COR-L47 (cell line): Measurements from ENCODE around the gene CEP131.
"Not testable (repeated sequence)": the region's sequence is repeated elsewhere in the genome, so short reads cannot be mapped to it uniquely, and the experiment has no call there.

Source experiments
- DNase-seq: peaks from one replicate; lab custom pipeline; 2025; lab: John Stamatoyannopoulos, UW

CEP131 gene

DNA sequence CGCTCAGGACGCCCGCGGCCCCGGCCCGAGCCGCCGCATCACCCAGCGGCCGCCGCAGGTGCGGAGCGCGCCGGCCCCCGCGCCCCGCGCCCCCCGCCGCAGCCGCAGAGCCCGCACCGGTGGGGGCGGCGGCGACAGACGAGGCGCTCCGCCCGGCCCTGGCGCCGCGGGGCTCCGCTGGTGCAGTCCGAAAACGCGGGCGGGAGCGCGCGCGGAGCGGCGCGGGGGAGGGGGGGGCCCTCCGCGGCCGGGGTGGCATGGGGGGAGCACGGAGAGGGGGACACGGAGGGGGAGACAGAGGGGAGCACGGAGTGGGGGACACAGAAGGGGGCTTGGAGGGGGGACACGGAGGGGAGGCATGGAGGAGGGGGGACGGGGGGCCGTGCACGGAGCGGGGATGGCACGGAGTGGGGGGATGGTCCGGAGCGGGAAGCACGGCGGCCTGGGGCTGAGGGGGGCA is 56.7 kb downstream of the CEP131 start, which contains the start of gene AATK:
Gene AATK (minus strand): TSS at position 189 of the 460 bp plus-strand sequence. CDS start 229 bp downstream, outside the sequence.
- DNase-seq: no peak

DNA sequence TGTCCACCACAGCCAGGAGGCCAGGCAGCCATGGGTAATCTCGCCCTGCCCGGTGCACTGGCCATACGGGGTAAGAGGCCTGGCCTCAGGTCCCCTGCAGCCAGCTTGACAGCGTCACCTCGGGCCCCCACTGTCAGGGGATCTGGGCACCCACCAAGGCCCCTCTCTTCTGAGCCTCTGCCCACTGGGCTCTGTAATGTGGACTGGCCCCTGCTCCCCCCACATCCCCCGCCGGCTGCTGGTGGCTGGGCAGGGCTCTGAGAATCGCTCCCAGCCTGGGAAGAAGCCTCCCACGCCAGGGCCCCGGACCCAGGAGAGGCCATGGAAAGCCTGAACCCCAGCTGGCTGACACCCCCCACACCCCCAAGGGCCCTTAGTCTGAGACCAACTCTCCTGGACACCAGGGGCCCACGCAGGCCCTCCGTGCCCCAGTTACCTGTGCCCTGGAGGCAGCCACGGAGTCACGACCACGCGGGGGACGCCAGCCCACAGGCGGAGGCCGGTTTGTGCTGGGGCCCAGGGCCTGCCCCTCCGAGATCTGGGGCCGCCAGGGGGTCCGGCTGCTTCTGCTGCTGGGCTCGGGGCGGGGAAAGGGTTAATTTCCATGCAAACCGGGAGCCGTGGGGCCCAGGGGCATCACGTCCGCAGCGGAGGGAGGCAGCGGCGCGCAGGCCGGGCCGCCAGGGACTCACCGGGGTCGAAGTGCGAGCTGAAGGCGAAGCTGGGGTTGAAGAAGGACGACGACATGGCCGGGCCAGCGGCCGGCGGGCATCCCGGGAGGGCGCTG is 57.3 kb downstream of the CEP131 start, which contains the start of gene PVALEF:
Gene PVALEF (plus strand): TSS at position 262 of the 787 bp plus-strand sequence. CDS start 15,720 bp downstream, outside the sequence.
- no peak for DNase-seq

DNA sequence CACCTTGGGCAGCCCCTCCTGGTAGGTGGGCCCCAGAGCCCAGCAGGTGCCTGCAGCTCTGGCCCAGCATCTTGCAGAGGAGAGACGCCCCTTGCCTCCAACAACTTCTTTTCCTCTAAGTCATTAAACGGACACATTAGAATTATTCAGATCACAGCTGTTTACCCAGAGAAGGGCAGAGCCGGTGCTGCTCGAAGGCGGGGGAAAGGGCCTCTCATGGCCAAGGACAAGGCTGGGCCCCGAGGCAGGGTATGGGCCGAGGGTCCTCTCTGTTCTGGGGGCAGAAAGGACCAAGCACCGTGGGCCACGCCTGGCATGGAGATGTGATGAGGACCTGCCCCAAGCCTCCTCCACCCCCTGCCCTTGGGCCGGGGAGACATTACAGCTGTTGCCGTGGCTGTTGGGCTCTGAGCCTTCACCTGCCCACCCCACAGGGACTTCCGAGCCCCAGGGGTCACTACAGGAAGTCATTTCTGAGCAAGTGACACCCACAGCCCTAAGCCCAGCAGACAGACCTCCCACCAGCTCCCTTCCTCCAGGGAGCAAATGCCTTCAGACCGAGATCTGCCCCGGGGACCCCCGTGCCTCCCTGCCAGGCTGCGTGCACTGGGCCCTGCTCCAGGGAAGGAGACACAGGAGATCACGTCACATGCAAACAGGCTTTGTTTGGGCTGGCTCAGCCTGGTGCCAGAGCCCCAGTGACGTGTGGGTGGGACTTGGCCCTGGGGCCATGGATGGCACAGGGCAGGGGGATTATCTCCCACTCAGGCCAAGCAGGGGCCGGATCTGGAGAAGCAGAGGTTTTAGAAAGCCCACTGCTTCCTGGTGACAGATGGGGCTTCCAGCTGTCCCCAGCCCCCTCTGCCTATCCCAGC is 58.2 kb downstream of the CEP131 start:
- DNase-seq: no peak

DNA sequence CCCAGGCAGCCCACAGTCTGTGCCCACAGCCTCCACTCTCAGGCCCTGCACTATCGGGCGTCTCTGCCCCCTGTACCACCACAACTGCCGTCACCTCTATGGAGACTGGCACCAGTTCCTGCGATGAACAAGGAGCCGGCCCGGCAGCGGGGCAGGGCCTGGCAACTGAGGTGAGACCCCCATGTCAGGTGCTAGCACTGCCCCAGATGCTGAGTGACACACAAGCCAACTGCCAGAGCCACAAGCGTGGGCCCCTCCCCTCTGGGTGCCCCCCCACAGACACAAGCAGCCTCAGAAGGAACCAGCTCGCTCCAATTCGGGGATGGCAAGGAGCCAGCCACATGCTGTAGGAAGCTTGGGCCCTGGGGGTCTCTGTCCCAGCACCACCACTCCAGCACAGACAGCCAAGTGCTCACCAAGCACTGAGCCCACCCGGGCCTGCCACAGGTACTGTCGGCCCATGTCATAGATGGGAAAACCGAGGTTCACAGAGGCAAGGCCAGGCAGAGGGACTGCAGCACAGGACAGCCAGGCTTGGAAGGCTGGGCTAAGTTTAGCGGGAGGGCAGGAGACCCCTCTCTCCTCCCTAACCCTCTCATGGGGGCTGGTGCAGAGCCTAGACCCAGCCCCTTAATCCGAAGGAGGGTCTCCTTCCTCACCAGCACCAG is 58.9 kb downstream of the CEP131 start:
- no peak for DNase-seq

DNA sequence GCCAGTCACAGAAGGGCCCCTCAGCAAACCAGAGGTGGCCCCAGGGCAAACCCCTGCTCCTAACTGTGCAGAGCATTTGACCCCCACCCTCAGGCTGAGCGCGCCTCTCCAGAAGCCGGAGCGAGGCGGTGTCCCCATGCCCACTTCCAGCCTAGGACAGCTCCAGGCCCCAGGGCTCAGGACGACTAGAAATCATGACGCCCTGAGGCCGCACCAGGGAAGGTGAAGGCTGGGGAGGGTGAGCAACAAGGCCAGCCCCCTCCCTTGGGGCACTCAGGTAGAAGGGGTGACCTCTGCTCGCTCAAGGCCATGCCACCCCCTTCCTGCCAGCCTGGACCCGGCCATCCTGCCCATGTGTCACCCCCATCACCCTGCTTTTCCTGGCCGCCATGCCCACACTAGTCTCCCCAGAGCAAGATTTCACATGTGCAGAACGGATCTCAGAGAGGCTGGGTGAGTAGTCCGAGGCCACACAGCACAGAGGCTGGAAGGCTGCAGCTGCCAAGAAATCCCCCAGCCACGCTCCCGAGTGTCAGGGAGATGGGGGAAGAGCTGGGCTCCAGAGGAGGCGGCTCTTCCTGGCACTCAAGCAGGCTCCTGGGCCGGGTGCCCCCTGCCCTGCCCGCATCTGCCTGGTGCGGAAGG is 59.6 kb downstream of the CEP131 start:
- DNase-seq: no peak

DNA sequence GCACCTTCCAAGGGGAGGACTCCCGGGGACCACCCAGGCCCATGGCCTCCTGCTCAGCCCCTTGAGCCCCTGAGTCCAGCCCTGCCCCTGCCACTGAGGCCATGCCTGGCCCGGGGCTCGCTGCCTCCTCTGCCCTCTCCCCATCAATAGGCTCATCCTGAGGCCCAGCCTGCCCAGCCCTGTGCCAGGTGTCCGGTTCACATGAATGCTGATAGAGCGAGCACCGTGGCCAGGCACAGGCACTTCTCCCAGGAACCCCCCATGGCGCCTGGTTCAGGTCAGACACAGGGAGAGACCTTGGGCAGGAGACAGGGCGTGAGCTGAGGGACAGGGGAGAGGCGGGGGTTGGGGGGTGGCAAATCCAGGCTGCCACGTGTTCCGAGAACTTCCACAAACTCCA is 60.3 kb downstream of the CEP131 start:
- DNase-seq: no peak

DNA sequence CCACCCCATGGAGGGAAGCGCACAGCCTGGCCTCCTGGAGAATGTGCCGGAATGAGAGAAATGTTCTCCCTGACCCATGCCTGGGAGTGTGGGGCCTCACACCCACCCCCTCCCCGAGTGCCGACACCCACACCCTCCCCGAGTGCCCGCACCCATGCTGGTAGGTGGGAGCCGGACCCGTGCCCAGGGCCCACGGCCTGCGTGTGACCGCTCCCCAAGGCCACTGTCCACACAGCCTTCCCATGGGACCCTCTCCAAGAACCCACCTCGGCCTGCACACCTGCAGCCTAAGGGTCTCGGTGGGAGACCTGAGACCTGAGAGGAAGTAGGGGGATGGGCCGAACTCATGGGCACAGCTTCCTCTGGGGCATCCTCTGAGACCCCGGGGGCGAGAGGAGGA is 60.8 kb downstream of the CEP131 start:
- no peak for DNase-seq

DNA sequence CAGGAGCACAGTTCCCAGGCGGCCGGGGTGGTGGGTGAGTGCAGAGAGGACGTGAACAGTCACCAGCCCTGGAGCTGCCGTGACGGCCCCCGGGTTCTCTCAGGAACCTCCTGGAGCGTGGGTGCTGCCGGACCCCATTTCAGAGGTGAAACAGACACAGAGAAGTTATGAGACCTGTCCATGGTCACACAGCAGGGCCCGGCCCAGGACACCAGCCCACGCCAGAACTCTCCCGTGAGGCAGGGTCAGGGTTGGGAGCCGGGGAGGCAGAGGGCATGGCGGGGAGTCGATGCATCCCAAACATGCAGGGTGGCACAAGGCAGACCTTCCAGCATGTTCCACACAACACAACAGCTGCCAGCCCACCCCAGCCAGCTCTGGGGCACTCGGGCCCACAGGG is 61.2 kb downstream of the CEP131 start:
- DNase-seq: no peak

DNA sequence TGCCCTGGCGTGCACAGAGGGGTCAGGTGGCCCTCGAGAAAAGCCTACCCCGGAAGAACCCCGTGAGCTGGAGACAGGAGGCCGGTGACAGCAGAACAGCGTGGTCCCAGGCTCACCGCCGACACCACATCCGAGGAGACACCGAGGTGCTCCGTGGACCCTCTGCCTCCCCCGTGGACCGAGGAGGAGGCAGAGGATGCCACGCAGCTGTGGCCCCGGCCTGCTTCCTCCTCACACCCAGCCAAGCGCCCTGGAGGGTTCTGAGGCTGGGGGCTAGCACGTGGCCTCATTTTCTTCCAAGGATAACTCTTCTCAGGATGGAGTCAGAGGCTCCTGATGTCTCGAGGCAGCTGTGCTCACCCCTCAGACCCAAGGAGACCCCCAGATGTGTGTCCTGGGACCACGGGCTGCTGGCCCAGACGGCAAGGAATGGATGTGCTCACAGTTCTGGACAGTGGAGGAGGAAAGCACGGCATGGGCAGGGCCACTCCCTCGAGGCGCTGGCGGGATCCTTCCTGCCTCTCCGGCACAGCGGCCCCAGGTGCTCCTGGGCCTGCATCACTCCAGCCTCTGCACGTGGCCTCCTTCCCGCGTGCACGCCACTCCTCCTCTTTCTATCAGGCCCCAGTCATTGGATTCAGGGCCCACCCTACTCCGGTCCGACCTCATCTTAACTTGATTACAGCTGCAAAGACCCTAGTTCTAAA is 61.9 kb downstream of the CEP131 start:
- DNase-seq: no peak

DNA sequence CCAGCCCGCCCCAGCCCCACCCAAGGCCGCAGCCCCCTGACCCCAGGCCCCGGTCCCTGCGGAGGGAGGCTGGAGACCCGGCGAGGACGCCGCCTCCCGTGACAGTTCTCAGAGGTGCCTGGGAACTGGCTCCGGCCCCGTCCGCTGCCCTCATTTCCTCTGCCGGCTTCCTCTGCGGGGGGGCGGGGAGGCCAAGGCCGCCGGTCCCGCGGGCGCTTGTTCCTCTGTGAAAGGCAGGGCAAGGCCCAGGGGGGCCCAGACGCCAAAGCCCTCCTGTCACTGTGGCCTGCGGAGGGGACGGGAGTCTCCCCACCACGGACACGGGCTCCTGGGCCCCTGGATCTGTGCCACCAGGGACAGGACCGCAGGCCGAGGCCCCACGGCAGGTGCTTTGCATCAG is 62.5 kb downstream of the CEP131 start:
- DNase-seq: no peak

DNA sequence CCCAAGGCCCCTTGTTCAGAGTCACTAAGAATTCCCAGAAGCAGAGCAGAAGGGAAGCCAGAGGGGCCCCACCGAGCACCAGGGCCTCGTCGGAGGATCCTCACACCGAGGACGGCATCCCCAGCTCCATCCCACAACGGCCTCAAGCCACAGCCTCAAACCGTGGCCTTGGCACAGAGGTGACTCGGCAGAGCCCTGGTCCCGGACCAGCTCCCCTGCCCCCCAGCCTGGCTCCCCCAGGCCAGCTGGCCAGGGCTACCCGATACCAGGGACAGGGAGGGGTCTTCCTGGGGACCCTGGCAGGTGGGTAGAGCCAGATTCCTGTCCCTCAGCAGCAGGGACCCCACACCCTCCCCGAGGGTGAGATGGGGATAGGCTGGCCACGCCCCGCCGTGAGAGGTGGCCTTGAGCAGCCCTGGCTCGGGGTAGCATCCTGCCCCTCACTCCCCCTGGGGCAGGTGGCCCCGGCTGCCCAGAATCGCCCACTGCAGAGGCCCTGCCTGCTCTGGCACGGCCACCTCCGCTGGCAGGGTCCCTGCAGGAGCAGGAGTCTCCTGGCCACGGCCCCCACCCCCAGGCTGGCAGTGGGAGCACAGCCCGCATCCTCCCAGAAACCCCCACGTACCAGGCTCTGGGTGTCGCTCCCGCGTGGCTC is 63.0 kb downstream of the CEP131 start:
- no peak for DNase-seq

DNA sequence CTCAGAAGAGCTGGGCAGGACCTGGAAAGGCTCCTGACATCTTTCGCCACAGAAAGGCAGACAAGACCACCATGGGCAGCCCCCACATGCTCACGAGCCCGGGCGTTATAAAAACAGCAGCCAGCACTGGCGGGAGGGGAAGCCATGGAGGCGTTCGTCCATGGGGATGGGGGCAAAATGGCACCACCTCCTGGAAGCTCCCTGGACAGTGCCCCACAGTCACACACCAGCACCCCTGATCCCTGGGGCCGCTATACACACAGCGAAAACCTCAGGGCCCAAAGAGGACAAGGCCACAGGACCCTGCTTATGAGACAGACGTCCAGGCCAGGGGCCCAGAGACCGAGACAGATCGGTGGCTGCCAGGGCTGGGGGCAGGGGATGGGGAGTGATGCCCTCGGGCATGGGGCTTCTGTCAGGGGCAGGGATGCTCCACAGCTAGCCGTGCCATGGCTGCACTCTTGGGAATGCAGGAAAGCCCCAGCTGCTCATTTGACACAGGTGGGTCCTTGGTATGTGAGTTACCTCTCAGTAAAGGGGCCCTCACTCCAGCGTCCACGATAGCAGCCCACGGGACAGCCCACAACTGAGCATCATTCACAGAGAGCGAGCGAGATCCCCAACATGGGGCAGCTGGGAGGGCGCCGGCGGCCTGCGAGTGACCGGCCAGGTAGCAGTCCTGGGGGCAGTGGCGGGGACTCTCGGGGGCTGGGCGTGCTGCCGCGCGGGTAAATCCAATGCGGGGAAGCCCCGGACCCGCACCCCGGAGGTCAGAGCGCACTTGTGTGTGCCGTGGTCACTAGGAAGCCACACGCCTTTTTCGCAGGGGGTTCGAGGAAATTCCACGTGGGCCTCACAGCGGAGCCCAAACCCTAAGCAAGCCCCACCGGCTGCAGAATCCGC is 63.8 kb downstream of the CEP131 start:
- DNase-seq: no peak

DNA sequence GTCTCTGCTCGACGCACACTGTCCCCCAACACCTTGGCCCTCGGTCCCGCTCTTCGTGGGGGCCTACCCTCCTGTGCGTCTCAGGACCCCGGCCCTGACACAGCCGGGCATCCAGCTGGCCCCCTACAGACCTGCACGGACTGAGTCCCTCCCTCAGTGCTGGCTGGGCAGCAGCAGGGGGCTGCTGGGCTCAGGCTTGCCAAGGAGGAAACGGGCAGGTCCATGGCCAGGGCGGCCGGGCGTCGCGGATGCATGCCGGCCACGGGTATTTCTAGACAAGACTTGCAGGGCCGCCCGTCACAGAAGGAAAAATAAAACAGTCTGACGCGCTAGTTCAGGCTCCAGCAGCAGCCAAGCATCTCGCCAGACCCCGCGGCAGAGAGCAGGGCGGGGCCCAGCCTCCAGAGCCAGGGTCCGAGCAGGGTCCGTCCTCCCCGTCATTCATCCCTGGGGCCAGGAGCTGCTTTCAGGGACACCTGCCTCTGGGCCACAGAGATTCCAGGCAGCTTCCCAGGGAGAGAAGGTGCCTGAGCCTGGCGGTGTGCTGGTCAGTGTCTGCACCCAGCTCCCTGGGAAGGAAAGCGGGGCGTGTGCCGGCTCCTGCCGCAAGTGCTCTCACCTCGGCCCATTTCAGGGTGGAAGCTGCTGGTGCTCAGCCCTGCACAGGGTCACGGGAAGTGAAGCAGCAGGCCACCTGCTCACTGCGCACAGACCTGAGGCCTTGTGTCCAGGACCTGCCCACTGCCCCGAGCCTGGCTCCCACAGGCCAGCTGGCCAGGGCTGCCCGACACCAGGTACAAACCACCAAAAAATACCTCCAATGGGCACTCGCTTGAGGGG is 64.7 kb downstream of the CEP131 start:
- DNase-seq: no peak

DNA sequence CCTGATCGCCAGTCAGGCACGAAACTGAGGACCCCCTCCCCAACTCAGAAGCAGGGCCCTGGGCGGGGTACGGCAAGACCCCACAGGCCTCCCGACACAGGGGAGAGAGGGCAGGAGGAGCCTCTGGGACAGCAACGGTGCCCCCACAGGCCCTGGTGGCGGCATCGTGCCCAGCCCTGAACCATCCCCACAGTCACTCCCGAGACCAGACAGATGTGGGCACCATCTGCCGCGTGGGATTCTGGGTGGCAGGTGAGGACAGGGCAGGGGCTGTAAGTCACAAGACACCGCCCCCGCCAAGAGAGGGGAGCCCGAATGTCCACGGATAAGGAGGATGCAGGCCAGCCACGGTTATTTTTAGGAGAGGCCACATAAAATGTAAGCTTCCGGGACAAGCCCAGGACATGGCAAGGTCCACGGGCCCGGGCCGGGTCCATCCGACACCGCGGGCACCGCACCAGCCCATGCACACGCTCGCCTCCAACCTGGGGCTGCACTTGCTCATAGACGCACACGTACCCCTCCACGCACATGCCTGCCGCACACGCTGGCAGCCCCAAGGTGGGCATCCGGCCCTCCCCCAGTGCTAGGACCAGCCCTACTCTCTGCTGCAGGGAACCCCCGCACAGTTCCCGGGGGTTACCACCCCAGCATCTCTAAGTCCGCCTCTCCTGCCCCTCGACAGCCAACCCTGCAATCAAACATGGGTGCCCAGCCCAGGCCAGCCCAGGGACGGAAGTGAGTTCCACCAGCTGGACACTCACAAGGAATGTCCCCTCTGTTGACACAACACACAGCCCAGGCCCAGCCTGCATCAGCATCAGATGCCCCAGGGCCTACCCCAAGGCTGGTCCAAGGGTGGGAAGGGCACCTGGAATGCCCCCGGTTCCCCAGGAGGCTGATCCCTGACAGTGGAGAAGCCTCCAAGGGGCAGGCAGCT is 65.6 kb downstream of the CEP131 start:
- DNase-seq: no peak

DNA sequence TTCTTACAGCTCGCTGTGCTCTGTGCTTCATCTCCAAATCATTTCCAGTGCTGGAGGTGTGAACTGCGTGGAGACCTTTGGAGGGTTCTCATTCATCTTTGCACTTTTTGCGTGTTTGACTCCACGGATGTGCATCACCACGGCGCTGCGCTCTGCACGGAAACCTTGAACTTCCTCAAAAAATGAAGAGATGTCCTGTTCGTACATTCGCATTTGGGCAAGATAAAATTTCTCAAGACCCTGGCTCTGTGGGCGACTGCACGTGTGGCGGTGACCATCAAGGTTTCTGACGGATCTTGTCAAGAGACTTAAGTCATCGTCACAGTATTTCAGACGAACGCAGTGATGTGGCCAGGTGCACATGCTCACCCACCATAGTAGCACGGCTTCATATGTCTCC is 67.8 kb downstream of the CEP131 start:
- no peak for DNase-seq

DNA sequence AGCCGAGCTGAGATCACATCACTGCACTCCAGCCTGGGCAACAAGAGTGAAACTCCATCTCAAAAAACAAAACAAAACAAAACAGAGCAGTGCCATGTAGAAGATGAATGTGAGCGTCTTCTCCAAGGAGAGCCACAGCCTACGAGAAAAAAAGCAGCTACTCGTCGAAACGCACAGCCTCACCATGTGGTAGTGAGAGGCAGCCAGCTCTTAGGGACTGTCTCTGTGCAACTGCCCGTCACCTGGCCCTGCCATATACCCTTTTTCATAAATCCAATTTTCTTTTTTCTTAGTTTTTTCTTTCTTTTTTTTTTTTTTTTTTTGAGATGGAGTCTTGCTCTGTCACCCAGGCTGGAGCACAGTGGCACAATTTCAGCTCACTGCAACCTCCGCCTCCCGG is 68.7 kb downstream of the CEP131 start:
- not testable (repeated sequence) for DNase-seq

DNA sequence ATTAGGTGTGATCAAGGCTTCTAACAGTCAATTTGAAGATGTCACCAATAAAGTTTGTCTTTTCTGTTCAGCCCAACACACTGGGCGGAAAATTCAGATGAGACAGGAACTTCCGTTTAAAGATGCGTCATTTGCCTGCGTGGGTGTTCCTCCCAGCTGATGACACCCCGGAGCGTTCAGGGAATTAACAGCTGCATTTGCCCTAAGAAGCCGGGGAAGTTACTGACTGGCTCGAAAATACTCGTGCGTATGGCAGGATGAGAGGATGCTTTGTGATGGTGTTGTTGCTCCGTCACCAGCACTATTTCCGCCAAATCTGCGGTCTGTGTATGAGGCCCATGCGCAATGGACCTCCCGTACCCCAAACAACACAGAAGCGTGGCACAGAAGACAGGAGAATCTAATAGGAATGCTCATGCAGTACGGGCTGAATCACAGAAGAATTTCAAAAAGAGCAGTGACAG is 69.4 kb downstream of the CEP131 start:
- no peak for DNase-seq
